NCI-H2196 (cell line): ENCODE measurements around the gene ACER2.

Experiments
- DNase-seq: peaks from one replicate; lab custom pipeline; 2025; ENCODE audit not compliant: unreplicated experiment; lab: John Stamatoyannopoulos, UW

The ACER2 gene

DNA sequence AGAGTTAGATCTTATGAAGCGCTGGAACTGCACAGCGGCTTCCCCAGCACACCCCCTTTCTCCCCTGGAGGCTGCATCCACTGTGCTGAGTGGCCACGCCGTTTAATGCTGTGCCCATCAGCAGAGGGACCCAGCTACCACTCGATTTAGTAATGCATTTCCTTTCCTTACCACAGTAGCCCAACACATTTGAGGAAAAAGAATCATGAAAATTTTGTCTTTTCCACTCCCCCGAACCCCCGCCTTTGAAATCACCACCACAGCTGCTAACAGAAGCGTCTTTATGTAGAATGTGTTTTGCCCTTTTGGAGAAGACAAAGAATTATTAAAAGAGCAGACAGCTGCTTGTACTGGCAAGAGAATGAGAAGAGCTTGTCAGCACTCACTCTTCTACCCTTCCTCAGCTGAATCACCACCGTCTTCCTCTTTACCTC, 73.2 kb downstream of the ACER2 start:
- DNase-seq = no peak

DNA sequence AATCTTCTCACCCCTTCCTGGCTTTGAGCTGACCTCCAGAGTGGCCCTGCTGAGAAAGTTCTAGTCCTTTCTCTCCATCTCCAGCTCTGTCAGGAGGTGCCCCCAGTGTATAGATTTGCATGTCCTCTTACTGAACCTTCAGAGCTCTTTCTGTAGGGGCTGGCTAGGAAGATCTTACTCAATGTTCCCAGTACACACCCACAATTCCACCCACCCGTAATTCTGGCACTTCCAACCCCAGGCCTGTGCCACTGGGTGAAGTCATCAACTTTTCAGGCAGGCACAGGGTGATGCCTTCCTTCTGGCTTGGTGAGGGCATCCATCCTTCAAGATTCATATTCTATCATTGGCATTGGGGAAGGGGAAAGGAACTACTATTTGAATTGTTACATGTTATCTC, 75.9 kb downstream of the ACER2 start:
- no peak for DNase-seq

DNA sequence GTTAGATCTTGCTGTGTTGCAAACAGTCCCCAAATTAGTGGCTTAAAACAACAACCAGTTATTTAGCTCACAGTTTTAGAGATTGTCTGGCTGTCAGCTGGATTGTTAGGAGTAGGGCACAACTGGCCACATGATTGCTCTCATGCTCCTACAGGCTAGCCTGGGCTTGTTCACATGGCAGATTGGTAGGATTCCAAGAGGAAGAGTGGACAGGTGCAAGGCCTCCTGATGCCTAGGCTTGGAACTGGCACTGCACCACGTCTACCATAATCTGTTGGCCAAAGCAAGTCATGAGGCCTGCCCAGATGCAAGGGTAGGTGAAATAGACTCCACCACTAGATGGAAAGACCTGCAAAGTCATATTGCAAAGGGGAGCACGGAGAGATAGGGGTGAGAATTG, 76.4 kb downstream of the ACER2 start:
- DNase-seq = peak; percentile 47

DNA sequence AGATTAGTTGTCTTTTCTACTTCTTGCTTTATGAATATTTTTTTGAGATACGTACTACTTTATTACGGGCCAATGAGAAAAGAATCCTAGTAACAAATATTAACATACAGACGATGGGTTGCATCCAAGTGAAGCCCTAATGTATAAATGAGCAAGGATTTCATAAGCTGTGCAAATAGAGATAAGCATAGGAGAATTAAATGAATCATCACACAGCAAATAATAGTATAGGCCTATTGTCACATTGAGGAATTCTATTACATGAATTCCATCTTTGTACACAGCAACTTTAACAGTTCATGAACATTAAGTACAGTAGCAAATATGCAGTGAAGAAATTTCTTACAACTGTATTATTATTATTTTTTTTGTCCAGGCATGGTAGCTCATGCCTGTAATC, 78.0 kb downstream of the ACER2 start:
- no peak for DNase-seq

DNA sequence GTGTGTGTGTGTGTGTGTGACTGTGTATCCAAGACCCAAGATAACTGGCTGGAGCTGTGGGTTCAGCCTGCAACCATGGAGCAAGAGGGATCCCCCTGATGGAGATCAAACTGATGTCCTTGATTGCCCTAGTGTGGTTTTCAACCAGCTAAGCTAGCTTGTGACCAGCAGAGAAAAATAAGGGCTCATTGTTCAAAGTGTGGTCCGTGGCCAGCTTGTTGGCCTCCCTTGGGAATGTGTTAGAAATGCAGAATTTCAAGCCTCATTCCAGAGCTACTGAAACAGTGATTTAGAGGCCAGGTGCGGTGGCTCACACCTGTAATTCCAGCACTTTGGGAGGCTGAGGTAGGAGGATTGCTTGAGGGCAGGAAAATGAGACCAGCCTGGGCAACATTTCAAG, 79.9 kb downstream of the ACER2 start:
- DNase-seq = no peak

DNA sequence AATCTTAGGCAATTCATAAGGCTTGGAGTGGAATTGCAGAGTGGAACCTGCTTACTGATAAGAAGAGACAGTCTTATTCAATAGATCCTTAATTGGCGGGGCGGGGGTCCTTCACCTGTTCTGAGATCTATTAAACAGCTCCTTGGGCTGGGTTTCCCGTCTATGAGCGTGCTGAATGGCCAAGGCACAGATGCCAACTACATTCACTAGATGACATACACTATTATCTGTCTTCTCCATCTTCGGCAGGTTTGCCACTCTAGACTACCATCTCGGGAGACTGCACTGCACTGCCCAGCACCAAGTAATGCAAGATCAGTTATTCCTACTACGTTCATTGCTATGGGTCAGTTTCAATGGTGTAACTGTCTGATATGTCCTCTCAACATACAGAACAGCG, 81.5 kb downstream of the ACER2 start:
- no peak for DNase-seq

DNA sequence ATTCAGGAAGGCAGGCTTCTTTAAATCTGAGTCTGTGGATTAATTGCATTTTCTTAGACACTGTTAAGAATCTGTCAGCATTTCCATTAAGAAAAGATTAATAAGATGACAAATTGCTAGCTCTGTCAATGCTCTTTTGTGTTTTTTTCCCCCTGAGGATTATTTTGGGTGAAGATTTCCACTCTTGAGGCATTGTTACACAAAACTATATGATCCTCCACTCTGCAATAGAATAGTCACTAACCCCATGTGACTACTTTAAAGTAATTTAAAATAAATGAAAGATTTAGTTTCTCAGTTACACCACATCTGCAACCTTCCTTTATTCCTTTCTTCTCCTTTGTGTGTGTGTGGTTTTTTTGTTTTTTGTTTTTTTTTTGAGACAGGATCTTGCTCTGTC, 82.0 kb downstream of the ACER2 start:
- DNase-seq = no peak

DNA sequence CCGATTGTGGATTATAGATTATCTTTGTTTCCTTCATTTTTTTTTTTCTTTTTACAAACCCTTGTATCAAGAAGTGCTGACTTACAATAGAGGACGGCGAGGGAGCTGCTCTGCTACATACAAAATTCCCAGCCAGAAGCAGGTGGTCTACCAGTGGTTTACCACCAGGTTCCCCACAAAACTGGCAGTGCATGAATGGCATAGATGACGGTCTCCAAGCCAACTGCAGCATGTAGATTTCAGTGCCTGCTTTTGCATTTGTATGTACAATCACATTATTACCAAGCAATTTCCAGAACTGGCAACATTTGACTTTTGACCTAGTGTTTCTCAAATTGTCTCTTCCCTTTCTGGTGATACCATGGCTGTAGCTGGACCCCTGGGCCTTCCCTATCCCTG, 84.0 kb downstream of the ACER2 start:
- no peak for DNase-seq

DNA sequence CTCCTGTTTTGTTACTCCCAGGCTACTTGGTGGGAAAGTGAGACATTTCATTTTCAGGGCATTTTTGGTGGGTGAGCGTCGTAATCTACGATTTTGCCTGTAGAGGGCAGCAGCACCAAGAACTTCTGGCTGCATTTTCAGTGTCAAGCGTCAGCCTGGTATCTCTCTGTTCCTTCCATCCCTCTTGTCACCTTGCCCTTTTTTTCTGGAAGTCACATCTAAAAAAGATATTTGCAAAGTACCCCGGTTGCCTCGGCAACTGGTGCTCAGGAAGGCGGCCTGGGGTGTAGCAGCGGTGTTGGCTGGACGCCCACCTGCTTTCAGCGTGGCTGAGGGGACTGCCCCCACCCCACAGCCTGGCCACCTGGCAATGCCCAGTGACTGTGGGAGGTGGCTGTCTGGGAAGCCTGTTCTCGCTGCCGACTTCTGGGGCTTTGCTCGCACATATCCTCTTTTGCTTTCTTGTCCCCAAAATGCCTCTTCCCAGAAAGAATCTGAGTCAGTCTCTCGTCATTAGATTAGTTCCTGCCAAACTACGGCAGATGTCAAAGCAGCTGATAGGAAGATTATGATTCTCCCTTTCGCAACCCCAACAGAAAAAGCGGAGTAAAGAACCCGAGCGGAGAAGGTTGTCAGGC, 84.5 kb downstream of the ACER2 start:
- DNase-seq = peak; percentile 63

DNA sequence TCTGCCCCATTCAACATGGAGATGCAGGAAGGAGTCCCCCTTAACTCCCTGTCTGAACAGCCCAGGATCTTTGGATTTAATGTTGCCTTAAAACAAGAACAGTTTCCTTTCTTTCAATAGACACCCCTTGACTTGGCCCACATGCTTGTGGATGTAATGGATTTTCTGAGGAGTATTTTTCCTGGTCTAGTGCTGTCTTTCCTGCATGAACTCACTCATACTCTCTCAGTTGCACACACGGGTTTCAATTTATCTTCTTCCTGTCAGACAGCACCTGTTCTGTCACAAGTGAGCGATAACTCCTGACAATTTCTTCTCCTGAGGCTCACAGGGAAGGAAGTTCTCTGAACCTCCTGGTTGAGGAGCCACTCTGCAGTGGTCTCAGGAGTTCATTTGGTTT, 85.1 kb downstream of the ACER2 start:
- no peak for DNase-seq

DNA sequence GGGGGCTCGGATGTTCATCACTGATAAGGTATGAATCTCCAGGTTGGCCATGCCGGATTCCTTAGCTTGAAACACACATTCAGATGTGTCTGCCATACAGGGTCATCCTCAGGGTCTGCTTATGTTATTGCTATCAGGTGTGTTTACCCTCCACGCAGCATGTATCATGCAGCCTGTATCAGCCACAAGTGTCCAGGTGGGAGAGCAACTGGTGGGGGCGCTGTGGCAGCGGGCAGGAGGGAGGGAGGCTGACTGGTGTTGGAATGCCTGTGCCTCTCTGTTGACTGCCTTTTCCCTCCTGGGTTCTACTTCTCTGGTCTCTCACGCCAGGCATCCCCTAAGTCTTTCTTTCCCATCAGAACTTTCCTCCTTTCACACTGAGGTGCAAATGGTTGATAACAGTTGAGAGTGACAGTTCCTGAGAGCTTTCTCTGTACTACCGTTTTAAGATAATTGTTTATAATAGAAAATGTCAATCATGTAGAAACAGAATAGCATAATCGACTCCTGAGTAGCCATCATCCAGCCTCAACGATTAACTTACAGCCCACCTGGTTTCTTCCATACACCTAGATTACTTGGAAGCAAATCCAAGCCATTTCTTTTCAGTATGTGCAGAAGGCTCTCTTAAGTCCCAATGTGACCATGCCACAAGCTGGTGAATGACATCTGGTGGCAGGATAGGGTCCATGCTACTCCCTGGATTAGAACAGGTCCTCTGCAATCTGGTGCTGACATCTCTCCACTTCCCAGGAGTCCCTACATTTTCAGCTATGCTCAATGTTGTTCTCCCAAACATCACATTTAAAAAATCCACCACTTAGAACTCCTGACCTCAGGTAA, 86.6 kb downstream of the ACER2 start:
- no peak for DNase-seq

DNA sequence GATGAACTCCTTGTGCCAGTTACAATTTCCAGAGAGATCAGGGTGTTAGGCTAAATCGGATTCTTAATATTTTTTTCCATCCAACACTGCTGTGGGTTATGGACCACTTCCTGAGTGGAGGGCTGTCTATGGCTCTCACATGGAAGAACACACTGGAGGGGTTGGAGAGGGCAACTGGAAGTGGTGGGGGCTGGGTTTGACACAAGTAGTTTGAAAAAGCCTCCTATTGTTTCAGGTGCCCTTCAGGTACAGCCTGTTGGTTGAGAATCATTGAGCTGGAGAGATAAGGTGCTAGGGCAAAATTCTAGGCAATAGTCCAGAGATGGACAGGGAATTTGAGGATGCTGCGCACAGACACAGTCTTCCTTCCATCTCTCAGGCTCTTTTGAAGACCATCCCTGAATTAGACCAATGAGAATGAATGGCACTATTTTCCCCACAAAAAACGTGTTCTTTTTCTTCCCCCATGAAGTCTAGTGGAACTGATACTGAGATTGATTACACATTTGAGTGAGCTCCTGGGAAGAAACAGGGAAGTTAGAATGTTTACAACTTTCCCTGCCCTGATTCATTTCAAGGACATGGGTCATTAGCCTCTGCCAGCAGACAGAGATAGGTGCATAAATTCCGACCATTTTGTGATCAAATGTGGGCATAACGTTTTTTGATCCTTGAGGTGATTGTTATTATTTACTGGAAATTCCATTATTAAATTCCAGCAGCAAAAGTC, 87.7 kb downstream of the ACER2 start:
- DNase-seq = no peak

DNA sequence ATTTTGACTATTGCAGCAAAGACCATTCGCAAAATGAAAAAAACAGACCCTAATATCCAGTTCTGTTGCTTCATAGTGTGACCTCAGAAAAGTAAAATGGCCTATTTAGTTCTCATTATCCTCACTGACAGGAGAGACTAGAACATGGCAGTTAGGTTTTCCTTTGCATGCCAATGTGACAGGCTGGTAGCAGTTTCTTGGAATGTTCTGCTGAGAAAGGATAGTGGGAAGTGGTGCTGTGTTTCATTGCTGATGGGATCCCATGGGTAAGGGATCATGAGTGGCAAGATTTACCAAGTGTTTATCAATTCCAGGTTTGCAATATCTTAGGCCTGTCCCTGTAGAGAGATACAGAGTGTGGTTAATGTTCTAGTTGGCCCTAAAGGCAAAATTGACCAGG, 88.5 kb downstream of the ACER2 start:
- DNase-seq = no peak

DNA sequence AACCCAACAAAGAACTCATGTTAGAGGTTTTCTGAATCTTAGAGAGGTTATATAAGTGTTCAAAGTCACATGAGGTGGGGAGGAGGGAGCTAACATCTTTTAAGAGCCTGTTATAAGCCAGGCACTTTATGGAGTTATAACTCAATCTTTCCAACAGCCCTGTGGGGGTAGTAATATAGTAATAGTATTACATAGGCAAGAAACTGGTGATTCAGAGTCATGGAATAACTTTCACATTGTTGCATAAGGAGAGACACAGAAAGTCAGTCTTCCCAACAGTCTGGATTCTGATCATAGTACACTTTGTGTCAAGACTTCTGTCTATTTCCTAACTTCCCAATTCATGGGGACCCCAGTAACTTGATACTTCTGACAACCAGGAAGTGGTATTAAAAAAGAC, 89.2 kb downstream of the ACER2 start:
- DNase-seq = no peak
